8988T (cell line): ENCODE data around the gene ERFE.
A peak's percentile ranks its signal among the peaks of the same experiment; 100 is the strongest.

Source experiments
- DNase-seq: peaks from one replicate; pipeline ENCODE4 v3.0.0; 2011

Gene ERFE

DNA sequence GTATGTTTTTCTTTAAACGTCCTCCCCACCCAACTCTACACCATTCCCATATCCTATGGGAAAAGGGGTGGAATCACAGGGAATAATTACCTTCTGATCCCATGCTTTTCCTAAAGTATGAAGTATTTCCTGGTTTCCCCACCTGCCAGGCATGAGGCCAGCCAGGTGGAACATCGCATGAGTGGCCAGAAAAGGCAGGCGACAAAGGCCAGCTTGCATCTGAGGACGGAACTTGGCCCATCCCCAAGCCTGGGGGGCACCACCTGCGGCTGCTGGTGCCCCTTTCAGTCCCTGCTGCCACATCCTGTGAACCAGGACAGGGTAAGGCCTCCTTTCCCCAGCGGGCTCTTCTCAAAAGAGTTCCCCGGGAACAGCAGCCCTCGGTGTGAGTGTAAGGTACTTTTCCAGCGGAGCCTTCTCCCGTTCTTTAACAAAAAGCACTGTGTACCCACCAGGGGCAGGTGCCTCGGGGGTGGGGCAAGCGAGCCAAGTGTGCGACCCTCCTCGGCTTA is 1.2 kb upstream of the ERFE start:
- no peak for DNase-seq

DNA sequence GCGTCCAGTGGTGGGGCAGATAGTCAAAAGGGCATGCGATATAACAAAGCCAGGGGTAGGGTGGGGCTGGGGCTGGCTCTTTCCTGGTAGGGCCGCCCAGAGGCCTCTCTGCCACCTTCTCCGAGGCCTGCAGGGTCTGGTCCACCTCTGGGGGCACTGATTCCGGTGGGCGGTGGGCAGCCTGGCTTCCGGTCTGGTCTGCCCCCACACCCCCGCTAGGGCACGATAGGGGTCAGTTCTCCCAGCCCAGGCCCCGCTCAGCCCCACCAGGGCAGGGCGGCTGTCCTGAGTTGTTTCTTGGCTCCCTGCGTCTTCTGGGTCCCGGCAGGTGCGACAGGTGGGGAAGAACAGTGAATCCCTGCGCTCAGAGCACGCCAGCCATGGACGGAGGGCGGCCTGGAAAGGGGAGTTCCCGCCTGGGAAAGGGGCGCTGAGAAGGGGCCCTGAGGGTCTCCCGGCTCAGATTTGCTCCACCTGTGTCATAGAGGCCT is 707 bp upstream of the ERFE start:
- DNase-seq, result no peak

DNA sequence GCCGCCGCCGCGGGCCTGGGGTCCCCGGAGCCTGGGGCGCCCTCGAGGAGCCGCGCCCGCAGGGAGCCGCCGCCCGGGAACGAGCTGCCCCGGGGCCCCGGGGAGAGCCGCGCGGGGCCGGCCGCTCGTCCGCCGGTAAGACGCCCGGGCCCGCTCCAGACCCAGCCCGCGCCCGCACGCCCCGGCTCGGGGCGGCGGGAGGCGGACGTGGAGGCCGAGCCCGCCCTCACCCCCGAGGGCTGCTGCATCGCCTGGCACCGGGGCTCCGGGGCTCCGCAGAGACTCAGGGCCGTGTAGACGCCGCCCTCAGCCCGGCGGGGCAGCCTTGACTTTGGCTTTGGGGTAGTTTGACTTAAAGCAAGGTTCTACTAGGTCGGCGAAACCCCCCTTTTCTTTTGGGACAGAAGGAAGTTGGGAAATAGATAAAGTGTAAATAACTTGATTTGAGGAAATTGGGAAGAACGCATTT is 335 bp downstream of the ERFE start:
- no peak for DNase-seq

DNA sequence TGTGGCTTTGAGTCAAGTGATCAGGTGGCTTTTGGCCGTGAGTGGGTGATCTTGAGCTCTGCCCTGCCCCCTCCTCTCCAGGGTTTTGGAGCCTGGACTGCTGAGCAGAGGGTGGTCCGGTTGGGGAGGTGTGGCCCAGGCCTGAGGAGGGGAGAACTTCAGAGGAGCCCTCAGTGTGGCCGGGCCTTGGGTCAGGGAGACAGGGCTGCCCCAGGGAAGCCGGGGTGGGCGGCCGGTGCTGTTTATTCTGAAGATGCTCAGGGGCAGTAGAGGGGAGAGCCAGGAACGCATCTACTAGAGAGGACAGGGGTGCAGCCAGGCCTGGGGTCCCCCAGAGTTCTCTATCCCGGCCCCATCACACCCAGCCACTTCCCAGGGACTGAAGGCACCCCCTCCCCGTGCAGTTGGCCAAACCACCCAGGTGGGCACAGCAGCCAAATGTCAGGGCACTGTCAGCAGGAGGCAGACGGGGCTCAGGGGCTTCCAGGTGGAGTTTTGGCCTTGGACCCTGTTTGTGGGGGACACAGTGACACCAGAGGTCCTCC is 963 bp downstream of the ERFE start:
- DNase-seq, result no peak

DNA sequence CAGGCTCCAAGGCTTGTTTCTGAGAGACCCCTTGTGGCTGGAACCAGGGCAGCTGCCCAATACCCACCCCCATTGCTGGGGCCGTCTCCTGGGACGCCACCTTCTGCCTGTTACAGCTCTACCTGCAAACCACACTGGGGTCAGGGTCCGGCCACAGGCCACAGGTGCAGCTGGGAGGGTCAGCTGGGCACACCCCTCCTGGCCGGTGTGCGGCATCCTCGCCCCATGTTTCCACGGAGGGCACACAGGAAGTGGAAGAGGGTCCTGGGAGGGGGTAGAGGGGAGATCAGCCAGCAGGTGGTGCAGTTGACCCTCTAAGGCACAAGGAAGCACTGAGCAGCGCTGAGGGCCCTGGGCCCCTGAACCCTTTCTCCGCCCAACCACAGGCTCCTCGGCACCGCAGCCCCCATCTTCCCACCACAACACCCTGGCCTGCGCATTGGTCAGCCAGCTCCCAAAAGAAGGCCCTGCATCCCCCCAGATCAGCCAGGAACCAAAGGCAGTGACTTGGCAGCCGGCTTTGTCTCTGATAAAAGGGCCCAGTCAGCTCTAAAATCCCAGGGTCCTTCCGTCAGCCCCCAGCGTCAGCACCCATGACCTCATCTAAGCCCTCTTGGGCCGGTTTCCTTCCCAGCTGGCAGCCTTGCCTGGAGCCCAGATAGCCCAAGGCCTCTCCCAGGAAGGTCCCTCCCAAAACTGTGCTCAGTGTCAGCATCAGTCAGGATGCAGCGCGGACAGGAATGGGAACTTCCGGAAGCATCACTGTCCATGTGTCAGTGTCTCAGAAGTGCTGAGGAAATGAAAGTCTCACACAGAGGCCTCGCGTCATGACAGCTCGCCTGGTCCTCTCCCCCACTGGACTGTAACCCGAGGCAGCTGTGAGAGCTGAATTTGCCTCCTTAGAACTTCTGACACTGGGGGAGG is 1.7 kb downstream of the ERFE start:
- DNase-seq, result peak; percentile 90

DNA sequence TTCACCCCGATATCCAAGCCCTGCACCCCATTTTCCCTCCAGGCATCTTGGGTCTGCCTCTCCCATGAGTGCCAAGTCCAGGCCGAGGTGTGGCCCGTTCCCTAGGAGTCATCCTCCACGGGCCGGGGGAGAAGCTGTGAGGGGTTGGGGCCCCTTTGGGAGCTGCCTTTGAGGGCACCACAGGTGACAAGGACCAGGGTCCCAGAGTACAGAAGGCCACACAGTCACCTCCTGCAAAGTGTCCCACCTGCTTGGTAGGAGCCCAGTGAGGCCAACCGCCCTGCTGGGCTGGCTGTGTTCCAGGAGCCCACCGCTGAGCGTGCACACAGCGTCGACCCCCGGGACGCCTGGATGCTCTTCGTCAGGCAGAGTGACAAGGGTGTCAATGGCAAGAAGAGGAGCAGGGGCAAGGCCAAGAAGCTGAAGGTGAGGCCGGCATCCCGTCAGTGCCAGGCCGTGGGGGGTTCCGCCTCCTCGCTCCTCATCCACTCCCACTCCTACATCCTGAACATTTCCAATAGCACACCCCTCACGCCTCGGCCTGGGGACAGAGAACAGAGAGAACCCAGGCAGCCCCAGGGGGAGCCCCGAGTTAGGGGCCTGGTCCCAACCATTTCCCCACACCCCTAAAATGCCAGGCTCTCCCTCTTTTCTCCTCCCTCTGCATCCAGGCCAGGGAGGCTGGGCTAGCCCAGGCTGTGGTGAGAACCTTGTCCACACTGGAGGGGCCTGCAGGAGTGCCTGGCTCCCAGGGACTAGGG is 2.7 kb downstream of the ERFE start:
- peak; percentile 34 for DNase-seq

DNA sequence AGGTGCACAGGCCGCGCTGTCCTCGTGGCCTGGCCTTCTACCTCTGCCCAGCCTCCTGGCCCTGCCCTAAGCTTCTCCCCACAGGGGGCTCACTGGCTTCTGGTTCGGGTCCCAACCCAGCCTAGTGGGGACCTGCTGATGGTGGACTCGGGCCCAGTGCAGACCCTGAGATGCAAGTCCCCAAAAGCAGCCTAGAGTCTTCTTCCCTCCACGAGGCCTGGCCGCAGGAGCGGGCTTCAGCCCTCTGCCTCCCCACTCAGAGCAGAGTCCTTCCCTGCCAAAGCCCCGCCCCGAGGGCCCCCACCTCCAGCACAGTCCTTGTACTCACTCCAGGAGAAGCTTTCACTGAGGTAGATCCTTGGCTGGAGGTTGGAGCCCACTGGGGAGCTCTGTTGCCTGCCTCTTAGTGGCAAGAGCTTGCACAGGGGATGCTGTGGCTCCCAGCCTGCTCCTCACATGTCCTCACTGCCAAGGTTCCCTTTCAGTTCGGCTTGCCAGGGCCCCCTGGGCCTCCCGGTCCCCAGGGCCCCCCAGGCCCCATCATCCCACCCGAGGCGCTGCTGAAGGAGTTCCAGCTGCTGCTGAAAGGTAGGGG is 3.6 kb downstream of the ERFE start:
- peak; percentile 28 for DNase-seq

DNA sequence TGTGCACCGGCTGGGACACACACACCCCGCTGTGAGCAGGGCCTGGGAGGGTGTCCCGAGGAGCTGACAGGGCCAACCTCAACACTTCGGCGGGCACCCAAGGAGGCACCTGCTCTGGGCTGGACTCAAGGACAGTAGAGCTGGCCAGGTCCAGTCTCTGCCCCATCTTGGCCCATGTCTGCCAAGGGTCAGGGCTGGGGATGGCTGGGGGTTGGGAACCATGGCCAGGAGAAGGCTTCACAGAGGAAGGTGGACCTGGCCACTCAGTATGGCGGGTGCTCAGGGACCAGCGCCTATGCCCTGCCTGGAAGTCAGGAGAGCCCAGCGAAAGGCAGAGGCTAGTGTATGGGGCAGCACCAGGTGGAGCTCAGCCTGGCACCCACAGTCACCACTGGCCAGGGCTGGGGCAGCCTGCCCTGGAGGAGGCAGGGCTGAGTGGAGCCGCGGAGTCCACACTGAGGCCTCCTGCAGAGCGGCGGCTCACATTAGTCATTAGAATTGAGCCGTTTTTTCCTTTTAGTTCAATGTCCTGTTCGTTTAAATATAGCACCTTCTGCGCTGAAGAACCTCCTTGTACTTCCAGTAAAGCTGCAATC is 4.2 kb downstream of the ERFE start:
- peak; percentile 37 for DNase-seq

DNA sequence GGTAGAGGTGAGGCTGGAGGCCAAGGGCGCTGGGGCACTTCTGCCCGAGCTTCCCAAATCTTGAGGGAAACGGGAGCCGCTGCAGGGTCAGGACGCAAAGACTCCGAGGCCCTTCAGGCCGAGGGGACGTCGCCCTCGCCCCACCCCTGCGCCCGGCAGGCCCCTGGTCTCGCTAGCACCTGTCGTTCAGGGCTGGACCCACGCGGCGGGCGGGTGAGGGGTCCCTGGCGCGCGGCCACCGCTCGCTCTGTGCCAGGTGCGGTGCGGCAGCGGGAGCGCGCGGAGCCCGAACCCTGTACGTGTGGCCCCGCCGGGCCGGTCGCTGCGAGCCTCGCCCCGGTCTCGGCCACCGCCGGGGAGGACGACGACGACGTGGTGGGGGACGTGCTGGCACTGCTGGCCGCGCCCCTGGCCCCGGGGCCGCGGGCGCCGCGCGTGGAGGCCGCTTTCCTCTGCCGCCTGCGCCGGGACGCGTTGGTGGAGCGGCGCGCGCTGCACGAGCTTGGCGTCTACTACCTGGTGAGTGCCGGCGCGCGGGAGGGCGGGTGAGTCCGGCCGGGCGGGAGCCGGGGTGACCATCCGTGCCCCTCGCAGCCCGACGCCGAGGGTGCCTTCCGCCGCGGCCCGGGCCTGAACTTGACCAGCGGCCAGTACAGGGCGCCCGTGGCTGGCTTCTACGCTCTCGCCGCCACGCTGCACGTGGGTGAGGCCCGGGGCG is 4.9 kb downstream of the ERFE start:
- no peak for DNase-seq

DNA sequence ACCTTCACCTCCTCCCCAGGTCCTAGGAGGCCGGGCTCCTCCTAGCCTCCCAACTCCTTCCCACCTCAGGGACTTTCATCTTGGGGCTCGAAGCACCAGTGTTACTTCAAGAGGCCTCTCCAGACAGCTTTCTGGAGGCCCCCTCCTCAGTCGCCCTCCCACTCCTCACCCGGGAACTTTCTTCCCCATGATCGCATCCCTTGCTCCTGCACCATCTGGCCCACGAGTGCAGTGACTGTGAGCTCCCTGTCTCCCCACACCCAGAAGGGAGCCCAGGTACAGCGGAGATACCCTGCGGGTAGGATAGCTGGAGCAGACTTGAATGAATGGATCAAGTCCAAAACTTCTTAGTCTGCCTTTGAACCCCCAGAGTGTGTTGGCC is 6.1 kb downstream of the ERFE start:
- DNase-seq, result no peak

DNA sequence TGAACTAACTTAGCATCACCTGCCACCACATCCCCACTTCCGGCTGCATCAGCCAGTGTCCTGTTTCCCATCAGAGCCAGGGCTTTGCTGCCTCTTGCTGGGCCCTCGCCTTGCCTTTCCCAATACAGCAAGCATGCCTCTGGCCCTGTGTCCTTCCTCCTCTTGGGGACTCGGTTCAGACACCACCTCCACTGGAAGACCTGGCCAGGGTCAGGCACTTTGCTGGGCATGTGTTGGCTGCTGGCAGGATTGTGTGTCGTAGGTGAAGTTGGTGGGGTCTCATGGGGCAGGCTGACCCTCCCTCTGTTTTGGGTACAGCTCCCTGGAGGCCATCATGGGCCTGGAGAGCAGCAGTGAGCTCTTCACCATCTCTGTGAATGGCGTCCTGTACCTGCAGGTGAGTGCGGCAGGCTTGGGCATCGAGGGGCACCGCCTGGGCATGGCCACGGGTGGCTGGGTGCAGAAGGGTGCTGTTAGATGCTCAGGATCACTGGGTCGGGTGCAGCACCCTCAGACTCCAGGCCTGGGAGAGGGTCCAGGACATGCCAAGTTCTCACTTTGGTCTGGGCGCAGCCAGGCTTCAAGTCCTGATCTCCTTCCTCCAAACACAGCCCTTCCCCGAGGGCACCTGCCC is 6.6 kb downstream of the ERFE start:
- DNase-seq, result no peak

DNA sequence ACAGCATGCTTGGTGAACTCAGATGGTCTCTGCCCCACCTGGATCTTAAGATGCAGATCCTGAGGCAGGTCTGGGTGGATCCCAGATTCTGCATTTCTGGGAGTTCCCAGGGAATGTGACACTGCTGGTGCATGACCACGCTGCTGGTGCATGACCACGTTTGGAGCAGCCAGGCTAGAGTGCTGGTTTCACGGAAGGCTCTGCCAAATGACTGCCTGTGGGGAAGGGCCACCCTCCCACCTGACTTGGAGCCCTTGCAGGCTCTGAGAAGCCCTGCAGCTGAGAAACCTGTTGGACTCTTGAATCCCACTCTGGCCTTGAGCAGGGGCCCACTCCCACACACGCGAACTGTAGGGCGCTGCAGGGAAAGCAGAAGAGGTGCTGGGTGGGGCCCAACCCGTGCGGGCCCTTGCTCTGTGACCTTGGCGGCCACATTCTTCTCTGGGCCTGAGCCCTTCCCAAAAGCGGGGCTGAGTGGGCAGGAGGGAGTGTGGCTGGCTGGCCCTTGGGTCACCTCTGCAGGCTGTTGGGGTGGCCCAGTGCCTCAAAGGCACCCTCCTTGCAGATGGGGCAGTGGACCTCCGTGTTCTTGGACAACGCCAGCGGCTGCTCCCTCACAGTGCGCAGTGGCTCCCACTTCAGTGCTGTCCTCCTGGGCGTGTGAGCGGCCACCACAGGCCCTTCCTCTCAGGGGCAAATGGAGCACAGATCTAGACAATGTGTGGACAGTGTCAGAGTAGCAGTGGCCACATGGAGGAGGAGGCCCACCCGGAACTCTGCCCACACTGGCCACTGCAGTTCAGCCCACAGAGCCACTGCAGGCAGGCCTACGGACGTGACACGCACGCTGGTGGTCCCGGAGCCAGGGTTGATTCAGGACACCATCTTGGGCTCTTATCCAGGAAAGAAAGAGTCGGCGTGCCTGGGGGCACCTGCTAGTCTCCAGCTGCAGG is 7.9 kb downstream of the ERFE start:
- no peak for DNase-seq

DNA sequence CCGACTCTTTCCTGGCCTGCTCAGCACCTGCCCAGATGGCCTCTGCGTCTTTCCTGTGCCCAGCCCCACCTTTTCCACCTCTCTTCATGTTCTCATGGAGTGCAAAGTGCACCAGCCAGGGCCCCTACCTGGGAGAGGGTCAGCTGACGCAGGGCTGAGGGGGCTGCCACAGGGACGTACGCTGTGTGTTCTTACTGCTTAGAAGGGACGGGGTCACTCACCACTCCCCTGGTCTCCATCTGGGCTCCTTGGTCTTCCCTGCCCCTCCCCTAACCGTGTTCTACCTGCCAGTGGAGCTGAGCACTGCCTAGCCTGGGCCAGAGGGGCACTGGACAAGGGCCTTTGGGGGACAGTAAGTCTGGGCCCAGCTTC is 8.6 kb downstream of the ERFE start:
- no peak for DNase-seq

DNA sequence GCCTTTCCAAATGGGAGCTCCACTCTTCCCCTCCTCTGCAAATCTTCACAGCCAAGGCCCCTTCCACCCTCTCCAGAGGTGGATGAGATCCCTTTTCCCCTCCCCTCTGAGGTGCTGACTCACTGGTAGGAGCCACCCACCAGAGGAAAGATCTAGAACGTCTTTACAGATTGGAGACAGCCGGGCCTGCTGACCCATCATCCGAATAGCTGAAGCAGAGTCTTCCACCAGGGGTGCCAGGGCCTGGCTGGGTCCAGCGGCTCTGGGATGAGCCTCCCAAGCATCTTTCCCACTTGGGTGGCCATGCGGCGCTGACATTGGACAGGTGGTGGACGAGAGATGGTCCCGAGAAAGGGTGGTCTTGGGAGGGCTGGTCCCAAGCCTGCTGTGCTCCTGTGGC is 9.0 kb downstream of the ERFE start:
- no peak for DNase-seq

DNA sequence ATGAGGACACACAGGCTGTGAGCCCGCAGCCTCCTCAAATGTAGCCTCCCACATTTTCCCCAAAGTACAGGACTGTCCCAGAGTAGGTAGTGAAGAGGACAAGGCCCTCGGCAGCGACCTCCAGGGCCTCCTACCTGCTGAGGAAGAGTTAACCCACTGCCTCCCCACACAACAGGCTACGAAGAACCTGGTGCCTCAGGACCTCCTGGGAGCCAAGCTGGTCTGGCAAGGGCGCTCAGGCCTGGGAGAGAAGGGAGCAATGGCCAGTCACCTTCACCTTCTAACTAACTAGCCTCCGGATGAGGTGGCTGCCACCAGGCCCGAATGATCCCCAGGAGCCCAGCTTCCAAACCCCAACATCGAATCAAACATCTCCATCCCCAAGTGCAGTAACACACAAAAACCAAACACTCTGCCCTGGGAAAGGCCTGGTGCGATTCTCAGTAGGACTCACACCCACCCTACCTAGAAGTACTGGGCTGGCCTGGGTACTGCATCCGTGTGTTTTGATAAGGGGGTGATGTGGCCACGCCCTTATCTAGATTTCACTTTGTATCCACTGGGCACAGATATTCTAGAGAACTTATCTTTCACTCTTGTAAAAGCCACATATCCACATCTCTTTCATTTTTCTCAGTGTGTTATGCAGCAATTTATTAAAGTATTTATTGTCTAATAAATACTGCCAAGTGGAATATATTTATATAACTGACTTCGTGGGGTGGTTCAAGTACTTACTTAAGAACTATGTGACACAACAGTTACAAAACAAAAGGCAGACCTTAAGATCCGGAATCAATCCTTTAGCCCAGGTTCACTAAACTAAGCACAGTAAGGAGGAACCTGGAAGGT is 9.7 kb downstream of the ERFE start:
- DNase-seq, result no peak

DNA sequence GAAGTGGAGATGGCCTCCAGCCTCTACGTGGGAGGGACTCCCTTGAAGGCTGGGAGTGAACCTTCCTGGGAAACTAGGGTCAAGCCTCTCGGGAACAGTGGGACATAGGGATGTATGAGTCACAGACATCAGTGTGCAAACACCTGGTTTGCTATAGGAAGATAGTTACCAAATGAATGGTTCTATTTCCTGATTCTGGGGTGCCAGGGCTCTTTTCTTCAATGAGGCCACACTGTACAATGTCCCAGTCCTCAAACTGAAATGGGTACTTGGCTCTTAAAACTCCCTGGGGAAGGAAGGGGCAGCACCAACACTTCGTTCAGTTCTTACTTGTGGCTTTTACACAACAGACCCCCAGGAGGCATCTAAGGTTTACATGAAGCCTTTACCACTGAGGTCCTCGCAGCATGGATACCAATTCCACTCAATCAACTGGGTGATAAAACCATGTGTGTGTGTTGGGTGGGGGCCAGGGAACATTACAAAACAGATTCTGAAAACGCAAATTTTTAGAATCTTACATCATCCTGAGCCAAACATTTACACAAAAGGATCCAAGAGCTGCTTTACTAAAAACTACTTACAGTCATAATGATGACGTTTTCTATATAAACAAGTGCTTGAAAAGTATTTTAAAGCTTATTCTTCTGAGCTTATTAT is 10.4 kb downstream of the ERFE start:
- no peak for DNase-seq

DNA sequence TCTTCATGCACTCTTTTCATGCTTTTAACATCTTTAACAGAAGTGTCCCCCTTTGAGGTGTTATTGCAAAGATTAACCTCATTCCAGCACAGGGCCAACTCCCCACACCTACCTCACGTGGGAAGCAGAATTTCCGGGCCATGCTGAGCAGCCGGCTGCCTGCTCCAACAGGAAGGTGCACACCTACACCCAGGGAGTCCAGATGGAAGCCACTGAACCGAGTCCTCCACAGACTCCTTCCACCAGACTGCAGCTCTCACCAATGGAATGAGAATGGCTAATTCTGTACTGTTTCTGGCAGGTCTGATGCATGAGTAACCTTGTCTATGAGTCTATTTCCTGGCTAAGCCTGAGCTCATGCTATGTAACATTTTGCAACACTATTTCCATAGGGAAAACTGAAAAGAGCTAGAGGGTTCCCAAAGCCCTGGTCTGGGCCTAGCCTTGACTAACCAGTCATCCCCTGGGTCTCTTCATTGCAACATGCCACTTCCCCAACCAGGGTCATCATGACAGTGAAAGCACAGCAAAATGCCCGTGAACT is 11.0 kb downstream of the ERFE start:
- peak; percentile 83 for DNase-seq

DNA sequence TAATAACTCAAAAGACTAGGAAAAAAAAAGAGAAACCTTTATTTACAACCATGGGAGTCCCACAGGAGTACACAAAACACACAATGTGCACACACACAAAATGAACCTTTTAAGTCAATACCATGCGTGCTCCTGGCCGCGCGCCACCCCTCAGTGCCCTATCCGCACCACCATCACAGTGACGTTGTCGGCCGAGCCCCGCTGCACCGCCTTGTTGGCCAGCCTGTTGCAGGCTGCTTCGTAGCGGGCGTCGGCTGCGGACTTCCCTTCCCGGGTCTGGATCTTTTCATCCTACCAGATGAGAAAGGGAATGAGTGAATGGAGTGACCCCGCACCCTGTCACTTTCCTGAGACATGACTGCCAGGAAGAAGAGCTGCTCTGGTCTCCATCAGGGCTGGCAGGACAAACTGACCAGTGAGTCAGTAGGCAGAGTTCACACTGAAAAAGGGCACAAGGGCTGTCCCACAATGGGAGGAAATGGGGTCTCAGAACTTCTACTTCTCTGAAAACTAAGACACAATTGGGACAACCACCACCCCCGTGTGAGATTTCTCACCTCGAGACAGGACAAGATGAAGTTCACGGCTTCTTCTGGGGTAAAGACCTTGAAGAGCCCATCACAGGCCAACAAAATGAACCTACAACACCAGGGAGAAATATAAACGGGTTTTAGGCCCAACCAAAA is 11.8 kb downstream of the ERFE start:
- no peak for DNase-seq
